HEK293 (cell line): ENCODE results near the gene RASL10B.

Experiments
- KLF16 ChIP-seq: fragments of 450-650 bp; formaldehyde crosslinking; IDR thresholded peaks from 2 replicates; pipeline ENCODE4 v1.5.1; 2017; ENCODE audit warnings: missing biosample characterization, missing genetic modification characterization
- SCRT1 ChIP-seq: fragments of 450-650 bp; formaldehyde crosslinking; IDR thresholded peaks from 2 replicates; pipeline ENCODE4 v1.5.1; 2016; ENCODE audit warnings: missing biosample characterization, missing genetic modification characterization, borderline replicate concordance
- TCF7L2 ChIP-seq: IDR thresholded peaks from 2 replicates; pipeline ENCODE4 v1.6.1; 2011; ENCODE audit warnings: low read depth, mild to moderate bottlenecking, inconsistent platforms, low read length, moderate library complexity, borderline replicate concordance
- TRIM28 ChIP-seq: IDR thresholded peaks from 2 replicates; pipeline ENCODE4 v1.6.1; 2011; ENCODE audit warnings: low read length, control low read depth, borderline replicate concordance
- ZNF184 ChIP-seq: fragments of 450-650 bp; IDR thresholded peaks from 2 replicates; pipeline ENCODE4 v1.5.1; 2018; ENCODE audit warnings: missing biosample characterization, mild to moderate bottlenecking, missing genetic modification characterization
- ZNF335 ChIP-seq: fragments of 450-650 bp; formaldehyde crosslinking; conservative IDR thresholded peaks from 2 replicates; pipeline ENCODE4 v1.5.1; 2016; ENCODE audit warnings: missing biosample characterization, missing genetic modification characterization
- ZNF354C ChIP-seq: fragments of 450-650 bp; formaldehyde crosslinking; IDR thresholded peaks from 2 replicates; pipeline ENCODE4 v1.5.1; 2016; ENCODE audit warnings: missing biosample characterization, missing genetic modification characterization, low read depth, borderline replicate concordance
- TF ChIP-seq, protein P1 (sequence below): fragments of 450-650 bp; IDR thresholded peaks from 2 replicates; pipeline ENCODE4 v1.5.1; 2018; ENCODE audit warnings: missing biosample characterization, missing genetic modification characterization
- TF ChIP-seq, protein P2 (sequence below): sonication (generic); formaldehyde crosslinking; IDR thresholded peaks from 2 replicates; pipeline ENCODE4 v1.8.1; 2022; ENCODE audit warnings: mild to moderate bottlenecking, moderate library complexity, missing genetic modification reagents
- TF ChIP-seq, protein P3 (sequence below): fragments of 450-650 bp; formaldehyde crosslinking; IDR thresholded peaks from 2 replicates; pipeline ENCODE4 v1.5.1; 2016; ENCODE audit warnings: missing biosample characterization, missing genetic modification characterization
- TF ChIP-seq, protein P4 (sequence below): fragments of 450-650 bp; formaldehyde crosslinking; IDR thresholded peaks from 2 replicates; pipeline ENCODE4 v1.5.1; 2017; ENCODE audit warnings: missing biosample characterization, missing genetic modification characterization

DNA sequence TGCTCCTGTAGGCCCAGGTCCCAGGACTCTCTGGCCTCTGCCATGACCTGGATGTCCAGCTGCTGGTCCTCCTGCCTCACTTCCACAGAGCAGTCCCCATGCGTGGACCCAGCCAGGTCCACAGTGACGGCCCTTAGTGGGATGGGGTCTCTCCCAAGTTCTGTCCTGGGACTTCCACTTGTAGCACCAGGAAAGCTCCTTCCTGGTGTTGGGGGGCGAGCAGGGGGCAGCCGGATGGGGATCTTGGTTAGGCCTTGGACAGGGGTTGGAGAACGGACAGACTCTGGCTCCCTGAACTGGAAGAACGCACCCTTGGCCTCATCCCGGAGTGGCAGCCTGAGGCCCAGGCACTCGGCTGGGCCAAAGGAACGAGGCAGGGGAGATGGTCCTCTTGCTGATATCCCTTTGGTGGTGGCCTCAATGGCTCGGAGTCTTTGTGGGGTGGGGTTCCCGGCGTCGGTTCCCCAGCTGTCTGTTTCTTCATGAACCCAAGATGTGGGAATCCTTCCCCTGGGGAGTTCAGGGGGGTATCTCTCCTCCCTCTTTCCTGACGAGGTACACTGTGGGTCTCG lies 14.4 kb downstream of the RASL10B start:
- TF ChIP-seq, protein P1, sequence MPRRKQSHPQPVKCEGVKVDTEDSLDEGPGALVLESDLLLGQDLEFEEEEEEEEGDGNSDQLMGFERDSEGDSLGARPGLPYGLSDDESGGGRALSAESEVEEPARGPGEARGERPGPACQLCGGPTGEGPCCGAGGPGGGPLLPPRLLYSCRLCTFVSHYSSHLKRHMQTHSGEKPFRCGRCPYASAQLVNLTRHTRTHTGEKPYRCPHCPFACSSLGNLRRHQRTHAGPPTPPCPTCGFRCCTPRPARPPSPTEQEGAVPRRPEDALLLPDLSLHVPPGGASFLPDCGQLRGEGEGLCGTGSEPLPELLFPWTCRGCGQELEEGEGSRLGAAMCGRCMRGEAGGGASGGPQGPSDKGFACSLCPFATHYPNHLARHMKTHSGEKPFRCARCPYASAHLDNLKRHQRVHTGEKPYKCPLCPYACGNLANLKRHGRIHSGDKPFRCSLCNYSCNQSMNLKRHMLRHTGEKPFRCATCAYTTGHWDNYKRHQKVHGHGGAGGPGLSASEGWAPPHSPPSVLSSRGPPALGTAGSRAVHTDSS, result no peak
- TF ChIP-seq TRIM28 (no peak), SCRT1 (tag by site-specific recombination) (no peak), ZNF335 (no peak), TCF7L2 (no peak), ZNF184 (tag by site-specific recombination) (no peak), ZNF354C (tag by site-specific recombination) (no peak), KLF16 (tag by site-specific recombination) (no peak)
- TF ChIP-seq, protein P2, sequence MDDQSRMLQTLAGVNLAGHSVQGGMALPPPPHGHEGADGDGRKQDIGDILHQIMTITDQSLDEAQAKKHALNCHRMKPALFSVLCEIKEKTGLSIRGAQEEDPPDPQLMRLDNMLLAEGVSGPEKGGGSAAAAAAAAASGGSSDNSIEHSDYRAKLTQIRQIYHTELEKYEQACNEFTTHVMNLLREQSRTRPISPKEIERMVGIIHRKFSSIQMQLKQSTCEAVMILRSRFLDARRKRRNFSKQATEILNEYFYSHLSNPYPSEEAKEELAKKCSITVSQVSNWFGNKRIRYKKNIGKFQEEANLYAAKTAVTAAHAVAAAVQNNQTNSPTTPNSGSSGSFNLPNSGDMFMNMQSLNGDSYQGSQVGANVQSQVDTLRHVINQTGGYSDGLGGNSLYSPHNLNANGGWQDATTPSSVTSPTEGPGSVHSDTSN, result no peak
- TF ChIP-seq, protein P3, sequence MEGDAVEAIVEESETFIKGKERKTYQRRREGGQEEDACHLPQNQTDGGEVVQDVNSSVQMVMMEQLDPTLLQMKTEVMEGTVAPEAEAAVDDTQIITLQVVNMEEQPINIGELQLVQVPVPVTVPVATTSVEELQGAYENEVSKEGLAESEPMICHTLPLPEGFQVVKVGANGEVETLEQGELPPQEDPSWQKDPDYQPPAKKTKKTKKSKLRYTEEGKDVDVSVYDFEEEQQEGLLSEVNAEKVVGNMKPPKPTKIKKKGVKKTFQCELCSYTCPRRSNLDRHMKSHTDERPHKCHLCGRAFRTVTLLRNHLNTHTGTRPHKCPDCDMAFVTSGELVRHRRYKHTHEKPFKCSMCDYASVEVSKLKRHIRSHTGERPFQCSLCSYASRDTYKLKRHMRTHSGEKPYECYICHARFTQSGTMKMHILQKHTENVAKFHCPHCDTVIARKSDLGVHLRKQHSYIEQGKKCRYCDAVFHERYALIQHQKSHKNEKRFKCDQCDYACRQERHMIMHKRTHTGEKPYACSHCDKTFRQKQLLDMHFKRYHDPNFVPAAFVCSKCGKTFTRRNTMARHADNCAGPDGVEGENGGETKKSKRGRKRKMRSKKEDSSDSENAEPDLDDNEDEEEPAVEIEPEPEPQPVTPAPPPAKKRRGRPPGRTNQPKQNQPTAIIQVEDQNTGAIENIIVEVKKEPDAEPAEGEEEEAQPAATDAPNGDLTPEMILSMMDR (tag by site-specific recombination), result no peak
- TF ChIP-seq, protein P4, sequence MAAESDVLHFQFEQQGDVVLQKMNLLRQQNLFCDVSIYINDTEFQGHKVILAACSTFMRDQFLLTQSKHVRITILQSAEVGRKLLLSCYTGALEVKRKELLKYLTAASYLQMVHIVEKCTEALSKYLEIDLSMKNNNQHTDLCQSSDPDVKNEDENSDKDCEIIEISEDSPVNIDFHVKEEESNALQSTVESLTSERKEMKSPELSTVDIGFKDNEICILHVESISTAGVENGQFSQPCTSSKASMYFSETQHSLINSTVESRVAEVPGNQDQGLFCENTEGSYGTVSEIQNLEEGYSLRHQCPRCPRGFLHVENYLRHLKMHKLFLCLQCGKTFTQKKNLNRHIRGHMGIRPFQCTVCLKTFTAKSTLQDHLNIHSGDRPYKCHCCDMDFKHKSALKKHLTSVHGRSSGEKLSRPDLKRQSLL (tag by site-specific recombination), result no peak
